Measurements from ENCODE around the gene DNM1L.
"Not testable (repeated sequence)": the region's sequence is repeated elsewhere in the genome, so short reads cannot be mapped to it uniquely, and the experiment has no call there.

Gene DNM1L

DNA sequence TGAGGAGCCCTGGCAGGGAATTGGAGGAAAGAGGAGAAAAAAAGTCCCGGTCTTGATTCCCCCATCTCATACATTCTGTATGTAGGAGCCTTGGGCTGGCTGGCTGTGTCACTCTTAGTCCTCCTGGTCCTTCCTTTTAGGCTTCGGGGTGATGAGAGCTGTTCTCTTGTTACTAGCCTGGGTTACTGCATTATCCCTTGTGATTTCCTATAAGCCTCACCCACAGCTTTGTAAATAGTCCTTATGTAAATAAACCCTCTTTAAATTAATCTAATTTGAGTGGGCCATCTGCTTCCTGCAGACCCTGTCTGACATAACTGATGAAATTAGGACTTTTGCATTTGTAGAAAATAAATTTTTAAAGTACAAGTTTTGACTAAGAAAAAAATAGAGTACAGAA lies 19.2 kb downstream of the DNM1L start:
- DNase-seq: peak; percentile 18

DNA sequence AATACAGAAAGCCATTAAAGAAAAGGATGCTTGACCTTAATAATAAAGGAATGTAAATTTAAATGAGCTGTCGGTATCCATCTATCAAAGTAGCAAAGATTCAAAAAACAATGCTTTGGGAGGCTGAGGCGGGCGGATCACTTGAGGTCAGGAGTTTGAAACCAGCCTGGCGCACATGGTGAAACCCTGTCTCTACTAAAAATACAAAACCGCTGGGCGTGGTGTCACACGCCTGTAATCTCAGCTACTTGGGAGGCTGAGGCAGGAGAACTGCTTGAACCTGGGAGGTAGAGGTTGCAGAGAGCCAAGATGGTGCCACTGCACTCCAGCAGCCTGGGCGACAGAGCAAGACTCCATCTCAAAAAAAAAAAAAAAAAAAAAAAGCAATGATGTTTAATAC lies 20.3 kb downstream of the DNM1L start:
- not testable (repeated sequence) for DNase-seq

DNA sequence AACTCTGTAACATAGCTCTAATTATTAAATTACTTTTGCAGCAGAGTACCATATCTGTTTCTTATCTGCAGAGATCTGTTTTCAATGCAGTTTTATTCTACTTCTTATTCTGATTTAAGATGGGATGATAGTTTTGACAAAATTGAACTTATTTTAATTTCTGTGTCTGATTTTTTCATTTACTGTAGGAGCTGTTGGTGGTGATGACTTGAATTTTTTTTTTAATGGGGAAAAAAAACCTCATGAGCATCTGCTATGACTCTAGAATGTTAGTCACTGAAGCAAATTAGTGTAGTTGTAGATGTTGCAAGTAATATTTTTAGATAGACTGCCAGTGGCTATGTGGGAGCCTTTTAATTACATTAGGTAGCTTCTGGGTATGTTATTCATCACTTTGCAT lies 23.4 kb downstream of the DNM1L start:
- DNase-seq: no peak

DNA sequence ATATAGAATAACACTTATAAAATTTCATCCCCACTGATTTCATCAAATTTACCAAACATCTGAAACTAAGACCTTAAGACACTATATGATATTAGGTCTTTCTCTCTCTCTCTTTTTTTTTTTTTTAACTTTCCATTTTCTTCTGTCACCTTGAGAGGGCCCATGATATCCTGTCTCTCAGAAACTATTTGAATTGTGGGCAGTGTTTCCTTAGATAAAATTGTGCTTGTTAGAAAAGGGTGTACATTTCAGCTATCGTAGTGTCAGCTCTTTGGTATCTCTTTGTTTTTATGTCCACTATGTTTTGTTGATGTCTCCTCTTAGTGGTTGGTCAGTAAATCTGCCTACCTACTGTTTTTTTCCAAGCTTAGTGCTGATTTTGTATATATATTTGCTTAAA lies 23.8 kb downstream of the DNM1L start:
- no peak for DNase-seq

DNA sequence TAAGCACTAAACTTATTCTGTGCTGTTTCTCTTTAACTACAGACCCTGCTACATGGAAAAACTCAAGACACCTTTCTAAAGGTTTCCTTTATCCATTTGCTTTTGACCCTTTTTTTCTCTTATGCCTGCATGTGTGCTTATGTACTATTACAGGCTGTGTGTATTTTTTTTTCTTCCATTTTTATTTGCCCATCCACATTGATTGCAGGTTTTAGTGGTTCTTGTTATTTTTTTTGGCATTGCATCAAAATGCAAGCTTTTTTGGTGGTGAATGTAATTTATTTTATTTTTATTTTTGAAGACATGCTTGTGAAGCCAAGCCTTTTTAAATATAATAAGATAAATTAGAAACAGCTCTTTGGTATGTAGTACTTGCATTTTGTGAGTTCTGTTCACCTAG lies 26.7 kb downstream of the DNM1L start:
- DNase-seq: no peak

DNA sequence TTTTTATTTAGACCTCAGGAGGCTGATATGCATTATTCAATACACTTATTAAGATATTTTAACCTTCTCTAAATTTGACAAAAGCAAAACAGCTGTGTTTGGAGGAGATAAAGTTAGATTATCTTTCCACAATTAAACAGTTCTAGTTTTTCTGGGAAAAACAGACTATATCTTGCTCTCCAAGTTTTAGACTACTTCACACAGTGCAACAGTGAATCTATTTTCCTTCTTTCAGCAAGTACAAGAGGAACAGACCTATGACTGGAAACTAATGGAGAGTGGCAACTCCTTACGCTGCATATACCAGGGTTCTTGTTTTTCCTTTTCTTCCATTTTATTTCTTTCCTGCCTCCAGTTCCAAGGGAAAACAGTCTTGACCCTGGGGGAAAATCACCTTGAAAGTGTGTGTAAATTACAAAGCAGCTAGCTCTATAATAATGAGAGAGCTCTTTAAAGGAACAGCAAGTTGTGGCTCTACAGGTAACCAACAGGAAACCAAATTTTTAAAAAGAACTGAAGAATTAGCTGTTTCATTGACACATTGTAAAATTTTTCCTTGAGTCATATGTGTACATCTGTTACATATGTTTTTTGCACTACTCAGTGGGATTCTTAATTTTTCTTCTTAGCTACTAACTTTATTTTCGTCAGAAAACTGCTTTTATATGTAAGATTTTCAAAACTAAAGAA lies 27.4 kb downstream of the DNM1L start:
- DNase-seq: no peak

DNA sequence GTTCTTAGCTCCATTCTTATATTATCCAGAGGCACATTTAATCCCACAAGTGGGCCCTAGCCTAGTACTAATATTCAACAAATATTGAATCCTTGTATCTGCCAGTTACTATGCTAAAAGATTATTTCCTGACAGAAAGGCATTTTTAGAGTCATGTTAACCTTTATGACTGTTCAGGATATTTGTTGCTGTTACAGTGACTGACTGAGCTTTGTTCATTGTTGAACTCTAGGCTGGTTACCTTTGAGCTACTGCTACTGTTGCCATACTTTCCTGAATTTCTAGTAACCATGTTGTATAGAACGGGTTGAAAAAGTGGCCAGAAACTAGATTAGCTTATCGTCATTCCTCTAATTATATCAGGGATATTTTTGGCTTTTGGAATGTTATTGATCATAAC lies 29.8 kb downstream of the DNM1L start:
- DNase-seq: no peak

DNA sequence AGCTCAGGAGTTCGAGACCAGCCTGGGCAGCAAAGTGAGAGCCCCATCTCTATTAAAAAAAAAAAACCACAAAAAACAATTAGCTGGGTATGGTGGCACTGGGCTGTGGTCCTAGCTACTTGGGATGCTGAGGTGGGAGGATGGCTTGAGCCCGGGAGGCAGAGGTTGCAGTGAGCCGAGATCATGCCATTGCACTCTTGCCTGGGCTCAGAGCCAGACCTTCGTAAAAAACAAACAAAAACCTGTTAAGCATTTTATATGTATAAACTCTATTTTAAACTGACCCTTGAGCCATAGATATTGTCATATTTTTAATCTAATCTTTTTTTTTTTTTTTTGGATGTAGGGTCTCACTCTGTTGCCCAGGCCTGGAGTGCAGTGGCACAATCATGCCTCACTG lies 35.7 kb downstream of the DNM1L start:
- no peak for DNase-seq

DNA sequence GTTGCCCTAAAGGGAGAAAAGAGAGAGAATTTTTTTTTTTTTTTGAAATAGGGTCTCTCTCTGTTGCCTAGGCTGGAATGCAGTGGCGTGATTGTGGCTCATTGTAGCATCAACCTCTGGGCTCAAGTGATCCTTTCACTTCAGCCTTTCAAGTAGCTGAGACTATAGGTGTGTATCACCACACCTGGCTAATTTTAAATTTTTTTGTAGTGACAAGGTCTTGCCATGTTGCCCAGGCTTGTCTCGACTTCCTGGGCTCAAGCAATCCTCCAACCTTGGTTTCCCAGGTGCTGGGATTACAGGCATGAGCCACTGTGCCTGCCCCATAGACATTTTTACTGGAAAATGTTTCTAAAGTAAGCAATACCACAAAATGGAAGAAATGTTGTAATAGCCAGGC lies 39.8 kb downstream of the DNM1L start:
- DNase-seq: no peak

DNA sequence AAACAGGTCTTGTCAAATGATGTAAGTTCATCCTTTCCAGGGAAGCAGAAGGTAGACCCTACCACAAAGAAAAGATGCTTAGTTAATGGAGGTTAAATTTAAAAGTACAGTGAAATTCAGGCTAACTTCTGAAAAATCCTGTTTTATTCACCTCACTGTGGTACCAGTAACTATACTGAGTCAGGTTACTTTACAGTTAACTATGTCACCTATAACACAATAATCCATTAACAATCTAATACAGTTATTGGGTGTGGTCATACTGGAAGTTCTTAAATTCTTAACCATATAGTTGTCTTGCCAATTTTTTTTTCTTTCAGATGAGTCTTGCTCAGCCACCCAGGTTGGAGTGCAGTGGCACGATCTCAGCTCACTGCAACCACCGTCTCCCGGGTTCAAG lies 46.2 kb downstream of the DNM1L start:
- DNase-seq: not testable (repeated sequence)

DNA sequence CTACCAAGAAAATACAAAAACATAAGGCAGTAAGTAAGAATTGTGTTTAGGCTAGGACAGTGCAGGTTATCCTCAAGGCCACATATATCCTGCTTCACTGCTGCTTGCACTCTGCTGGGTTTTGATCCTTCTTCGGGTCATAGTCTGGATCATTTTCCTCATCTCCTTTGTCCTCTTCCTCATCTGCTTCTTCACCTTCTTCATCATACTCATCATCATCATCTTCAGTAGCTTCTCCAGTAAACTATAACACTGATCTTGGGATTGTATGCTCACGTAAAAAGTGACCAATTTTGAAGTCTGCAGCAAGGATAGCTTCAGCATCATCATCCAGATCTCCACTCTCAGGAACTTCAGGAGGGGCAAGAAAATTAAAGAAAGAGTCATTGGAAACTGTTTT lies 47.2 kb downstream of the DNM1L start:
- DNase-seq: no peak

DNA sequence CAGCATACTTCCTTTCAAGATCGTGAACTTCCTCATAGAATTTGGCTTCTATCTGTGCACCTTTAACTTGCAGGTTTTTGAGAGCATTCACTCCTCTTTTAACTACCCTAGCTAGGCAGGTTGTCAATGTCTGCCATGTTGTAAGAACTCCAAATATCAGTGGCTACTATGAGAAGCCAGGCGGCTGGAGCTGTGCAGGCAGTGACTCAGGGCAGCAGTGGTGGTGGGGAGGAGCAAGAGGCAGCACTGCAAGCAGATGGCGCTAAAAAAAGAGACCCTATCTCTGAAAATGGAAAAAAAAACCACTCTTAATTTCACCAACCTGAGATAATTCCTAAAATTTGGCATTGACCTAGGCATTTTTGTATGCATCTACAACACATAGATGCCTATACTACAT lies 48.1 kb downstream of the DNM1L start:
- DNase-seq: no peak

DNA sequence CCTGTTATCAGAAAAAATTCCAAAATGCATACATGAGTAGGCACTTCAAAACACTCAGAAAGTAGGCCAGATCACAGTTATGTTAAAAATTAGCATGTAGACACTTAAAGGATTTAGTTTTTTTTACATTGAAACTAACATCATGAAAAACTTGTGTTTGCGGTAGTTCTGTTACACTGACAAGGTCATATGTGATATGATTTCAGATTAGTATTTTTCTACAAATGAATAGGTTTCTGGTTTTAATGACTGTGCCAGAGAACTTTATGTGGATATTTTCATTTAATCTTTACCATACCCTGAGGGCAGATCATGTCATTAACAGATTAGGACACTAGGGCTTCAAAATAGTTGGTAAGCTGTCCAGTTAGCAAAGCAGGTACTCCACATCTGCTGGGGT lies 55.9 kb downstream of the DNM1L start:
- DNase-seq: no peak

DNA sequence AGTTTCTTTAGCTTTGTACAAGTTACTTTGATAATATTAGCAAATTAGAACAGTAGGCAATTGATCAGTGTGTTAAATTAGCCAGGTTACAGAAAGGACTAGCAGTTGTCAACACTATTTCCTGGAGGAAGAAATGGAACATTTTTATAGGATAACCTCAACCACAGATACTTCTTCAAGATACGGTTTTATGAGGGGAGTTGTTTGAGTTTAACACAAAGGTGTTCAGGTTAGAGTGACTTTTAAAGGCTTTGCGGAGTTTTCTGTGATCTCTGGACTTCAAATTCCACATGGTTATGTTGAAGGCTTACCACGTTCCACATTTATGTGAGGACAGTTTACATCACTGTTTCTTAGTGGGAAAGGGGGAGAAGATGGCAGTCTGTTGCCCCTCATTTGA lies 57.3 kb downstream of the DNM1L start:
- DNase-seq: no peak

DNA sequence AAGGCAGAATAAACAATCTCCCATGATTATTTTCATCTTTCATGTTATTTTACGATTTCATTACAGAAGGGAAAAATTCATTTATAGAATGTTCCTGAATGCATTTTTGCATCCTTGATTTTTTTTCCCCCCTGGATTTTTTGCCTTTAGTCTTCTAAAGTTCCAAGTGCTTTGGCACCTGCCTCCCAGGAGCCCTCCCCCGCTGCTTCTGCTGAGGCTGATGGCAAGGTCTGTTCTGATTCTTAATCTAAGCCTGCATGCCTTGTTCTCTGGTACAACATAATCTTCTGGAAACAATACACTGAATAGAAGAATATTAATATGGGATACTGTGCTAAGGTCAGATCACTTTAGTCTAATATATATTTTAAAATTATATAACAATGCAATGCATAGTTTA lies 58.6 kb downstream of the DNM1L start:
- DNase-seq: no peak

DNA sequence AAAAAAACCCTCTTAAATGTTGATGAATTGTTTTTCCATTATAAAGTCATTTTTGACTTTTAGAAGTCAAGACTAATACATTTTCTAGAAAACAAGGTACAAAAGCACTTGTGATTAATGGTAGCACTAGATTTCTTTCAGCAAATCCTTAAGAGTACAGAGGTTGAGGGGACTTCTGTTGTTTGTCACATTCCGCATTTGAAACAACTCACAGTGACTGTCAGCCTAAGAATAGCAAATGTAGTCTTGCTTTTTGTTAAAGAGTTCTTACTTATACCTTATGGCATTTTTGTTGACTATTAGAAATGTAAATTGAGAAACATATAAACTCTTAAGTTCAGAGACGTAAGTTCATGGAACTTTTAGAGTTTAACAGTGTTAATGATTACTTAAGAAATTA lies 60.2 kb downstream of the DNM1L start:
- no peak for DNase-seq

DNA sequence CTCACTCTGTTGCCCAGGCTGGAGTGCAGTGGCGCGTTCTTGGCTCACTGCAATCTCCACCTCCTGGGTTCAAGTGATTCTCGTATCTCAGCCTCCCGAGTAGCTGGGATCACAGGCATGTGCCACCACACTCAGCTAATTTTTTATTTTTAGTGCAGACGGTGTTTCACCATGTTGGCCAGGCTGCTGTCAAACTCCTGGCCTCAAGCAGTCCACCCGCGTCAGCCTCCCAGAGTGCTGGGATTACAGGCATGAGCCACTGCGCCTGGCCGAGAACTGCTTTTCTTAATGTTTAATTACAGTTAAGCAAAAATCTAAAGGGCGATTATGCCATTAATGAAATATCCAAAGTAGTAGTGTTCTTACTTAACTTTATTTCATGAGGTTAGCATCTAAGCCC lies 63.0 kb downstream of the DNM1L start:
- DNase-seq: no peak

DNA sequence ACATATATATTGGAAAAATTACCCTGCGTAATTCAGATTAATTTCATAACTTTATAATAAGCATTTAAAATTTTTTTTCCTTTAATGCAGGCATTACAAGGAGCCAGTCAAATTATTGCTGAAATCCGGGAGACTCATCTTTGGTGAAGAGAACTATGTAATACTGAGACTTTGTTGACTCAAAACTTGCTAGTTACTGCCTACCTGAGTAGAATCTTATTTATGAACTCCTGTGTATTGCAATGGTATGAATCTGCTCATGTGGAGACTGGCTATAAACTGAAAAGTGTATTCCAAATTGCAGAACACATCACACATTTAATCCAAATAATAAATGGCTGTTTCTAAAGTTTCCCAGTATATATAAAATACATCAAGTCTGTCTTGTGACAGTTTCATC lies 64.2 kb downstream of the DNM1L start:
- DNase-seq: no peak

DNA sequence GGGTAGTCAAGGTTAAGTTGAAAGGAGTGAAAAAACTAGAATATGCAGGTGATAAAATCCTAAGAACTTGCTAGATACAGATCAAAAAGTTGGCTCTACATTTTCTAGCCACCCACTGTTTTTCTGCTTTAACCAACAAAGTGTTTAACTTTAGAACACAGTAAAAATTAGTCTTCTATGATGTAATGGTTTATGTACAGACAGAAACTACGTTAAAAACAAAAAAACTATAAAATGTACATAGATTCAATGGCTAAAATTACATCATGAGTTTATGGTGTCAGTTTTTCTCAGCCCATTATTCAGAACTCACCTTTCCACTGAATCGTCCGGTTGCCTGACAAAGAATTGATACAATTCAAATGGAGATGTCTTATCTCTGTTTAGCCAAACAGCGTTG lies 74.5 kb downstream of the DNM1L start:
- DNase-seq: no peak

DNA sequence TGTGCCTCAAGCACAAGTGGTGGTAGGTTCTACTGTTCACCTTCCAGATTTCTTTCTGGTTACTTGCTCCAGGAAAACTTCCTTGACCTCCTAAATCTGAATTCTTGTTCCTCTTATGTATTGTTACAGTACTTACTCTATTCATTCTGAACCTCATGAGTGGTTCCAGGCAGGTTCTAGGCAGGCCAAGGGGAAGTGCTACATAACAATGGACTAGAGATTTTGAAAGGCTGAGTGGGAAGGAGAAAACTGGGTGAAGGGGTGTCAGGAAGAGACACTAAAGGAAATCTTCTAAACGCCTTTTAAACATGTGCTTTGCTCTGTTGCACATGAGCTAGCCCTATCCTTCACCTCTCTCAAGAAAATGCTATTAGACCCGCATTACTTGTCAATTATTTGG lies 75.0 kb downstream of the DNM1L start:
- DNase-seq: no peak

DNA sequence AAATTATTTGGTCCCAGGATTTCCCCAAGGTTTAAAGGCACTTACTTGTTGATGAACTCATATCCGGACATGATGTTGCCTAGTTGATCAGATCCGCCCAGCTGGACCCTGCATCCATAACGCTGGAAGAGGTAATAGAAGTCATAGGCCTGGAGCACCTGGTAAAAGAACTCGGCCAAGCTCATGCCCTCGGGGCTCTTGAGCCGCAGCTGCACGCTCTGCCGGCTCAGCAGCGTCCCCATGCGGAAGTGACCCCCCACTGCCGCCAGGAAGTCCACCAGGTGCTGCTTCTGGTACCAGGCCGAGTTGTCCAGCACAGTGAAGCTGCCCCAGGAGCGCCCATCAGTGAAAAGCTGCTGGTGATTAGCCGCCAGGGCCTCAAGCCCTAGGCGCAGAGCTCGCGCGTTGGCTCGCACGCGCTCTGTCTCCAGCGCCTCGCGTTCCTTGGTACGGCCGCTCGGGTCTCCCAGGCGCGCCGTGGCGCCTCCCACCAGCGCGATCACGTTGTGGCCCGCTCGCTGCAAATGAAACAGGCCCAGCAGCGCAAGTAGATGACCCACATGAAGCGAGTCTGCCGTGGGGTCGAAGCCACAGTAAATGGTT lies 76.1 kb downstream of the DNM1L start:
- peak; percentile 67 for DNase-seq

DNA sequence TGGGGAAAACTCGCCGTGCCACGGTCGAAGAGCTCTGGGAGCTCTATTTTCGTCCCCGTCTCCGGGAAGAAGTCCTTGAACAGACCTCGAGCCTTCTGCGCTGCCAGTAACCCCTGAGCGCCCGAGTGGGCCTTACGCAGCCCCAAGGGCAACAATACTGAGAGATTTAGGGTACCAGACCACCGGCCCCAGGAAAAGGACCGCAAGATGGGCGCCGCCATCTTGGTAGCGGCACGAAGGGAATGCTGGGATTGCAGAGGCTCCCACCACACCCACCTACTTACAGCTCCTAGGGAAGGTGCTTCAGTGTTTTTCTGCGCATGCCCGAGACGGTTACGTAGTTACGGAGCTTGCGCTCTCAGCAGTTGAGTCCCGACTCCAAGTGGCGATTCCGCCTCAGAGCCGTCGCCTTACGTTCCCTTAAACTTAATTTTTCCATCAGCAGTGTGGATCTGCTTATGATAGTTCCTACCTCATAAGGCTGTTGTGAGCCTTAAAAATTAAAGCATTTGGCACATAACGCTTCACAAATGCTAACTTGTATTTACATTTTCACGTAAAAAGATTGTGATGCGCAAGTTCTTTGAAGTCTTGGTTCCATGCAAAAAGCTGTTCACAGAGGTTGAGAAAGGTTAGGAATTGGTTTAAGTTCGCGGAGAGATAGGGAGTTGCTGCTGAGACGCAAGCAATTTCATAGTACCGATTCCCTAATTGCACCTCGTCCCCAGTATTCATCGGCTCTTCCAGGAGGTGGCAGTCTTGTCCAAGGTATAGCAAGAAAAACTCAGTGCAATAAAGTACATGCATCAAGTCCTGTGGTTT lies 76.8 kb downstream of the DNM1L start, which contains the start of gene YARS2:
Gene YARS2 (minus strand): TSS at position 244 of the 822 bp plus-strand sequence. CDS start 23 bp downstream, at position 221.
- DNase-seq: peak; percentile 96

DNA sequence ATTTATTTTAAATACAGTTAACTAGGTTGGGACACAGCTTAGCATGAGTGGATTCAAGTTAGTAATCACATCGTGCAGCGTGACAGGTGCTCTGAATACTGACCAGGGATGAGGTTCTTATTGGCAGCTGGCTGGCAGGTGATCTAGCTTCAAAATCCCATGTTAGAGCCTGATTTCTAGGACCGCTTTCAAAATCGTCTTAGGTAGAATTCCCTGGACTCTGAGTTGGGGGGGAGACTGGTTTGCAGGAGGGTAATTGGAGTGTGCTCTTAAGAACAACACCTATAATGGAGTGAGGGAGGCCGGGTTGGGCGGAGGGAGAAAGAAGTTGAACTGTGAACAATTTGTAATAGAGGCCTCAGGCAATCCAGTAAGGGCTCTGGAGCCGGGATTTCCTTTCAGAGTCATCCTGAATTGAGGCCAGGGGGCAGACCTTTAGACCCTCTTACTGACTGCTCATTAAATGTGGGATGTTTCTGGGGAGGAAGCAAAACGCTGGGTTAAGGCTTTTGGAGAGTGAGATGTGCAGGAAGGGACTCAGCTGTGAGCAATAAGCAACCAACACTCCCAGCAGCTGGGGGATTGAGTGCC lies 77.5 kb downstream of the DNM1L start:
- no peak for DNase-seq

DNA sequence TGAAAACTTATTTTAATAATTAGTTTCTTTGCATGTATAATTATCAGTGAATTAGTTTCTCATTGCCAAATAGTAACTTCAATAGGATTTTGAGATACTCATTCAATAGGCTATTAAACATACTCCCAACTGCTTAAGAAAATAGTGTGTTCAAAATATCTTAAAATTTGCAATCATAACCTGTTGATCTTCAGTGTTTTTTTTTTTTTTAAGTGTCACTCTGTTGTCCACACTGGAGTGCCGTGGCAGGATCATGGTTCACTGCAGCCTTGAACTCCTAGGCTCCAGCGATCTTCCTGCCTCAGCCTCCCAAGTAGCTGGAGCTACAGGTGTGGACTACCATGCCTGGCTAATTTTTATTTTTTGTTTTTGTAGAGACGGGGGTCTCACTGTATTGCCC lies 78.1 kb downstream of the DNM1L start:
- no peak for DNase-seq
